HUES48 (cell line): Measurements from ENCODE around the gene VTA1.
"Not testable (repeated sequence)": the region's sequence is repeated elsewhere in the genome, so short reads cannot be mapped to it uniquely, and the experiment has no call there.

Source experiments
- H3K27ac ChIP-seq: one replicate; pipeline ENCODE4 v1.7.0; 2013; ENCODE audit warnings: low read depth, low read length, inconsistent platforms
- H3K27me3 ChIP-seq: 2 replicates; pipeline ENCODE4 v1.6.1; 2013; ENCODE audit warnings: mild to moderate bottlenecking, low read length; ENCODE audit not compliant: control insufficient read depth, insufficient read depth
- H3K36me3 ChIP-seq: 2 replicates; pipeline ENCODE4 v1.6.1; 2013; ENCODE audit warnings: low read length; ENCODE audit not compliant: control insufficient read depth, insufficient read depth
- H3K4me1 ChIP-seq: 2 replicates; pipeline ENCODE4 v1.6.1; 2013; ENCODE audit warnings: mild to moderate bottlenecking, low read length; ENCODE audit not compliant: control insufficient read depth, insufficient read depth
- H3K4me3 ChIP-seq: 2 replicates; pipeline ENCODE4 v1.5.1; 2013; ENCODE audit warnings: mild to moderate bottlenecking, low read depth, low read length
- H3K9ac ChIP-seq: 2 replicates; pipeline ENCODE4 v1.6.1; 2013; ENCODE audit warnings: mild to moderate bottlenecking, low read depth, low read length, moderate library complexity
- H3K9me3 ChIP-seq: 2 replicates; pipeline ENCODE4 v1.6.1; 2013; ENCODE audit warnings: low read length; ENCODE audit not compliant: control insufficient read depth, insufficient read depth

The VTA1 gene, protein sequence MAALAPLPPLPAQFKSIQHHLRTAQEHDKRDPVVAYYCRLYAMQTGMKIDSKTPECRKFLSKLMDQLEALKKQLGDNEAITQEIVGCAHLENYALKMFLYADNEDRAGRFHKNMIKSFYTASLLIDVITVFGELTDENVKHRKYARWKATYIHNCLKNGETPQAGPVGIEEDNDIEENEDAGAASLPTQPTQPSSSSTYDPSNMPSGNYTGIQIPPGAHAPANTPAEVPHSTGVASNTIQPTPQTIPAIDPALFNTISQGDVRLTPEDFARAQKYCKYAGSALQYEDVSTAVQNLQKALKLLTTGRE

DNA sequence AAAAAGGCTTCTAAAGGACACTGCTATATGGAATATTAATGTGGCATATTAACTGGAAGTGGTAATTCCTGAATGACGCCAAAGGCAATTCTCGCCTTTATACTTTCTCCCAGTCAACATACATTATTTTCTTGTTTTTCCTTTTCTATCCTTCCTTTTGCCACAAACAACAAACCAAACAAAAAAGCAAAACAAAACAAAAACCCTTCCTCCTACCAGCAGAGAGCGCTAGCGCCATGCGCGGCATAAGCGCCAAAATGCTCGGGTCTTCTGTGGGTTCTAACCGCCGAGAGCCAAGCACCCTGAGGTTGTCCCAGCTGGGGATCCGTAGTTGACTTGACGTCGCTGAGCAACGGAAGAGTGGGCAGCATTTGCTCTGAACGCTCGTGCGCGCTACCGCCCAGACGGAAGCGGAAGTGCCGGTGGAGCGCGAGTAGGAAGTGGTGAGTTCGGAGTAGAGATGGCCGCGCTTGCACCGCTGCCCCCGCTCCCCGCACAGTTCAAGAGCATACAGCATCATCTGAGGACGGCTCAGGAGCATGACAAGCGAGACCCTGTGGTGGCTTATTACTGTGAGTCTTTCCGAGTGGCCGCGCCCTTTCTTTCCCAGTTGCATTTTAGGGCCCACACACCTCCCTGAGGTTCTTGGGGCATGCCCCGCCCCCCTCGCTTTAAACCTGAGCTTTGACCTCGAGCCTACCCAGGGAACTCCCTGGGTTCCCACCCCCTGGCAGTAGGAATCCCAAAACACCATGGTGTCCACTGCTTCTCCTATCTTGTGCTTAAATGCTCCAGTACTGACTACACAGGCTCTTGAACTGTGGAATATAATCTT is at the start of gene VTA1, which contains the start of gene NMBR:
Gene VTA1 (plus strand): TSS at position 436 of the 835 bp plus-strand sequence. CDS start 25 bp downstream, at position 461.
Gene NMBR (minus strand): TSS at position 295 of the 835 bp plus-strand sequence. CDS start 58,464 bp downstream, outside the sequence.
- H3K9me3 ChIP-seq = no peaks in the 10 kb centered on the region
- H3K27me3 ChIP-seq = no peaks in the 10 kb centered on the region
- H3K4me1 ChIP-seq = peaks cover 27% of the 10 kb centered on the region
- H3K27ac ChIP-seq = peak within 1 kb of the TSS; percentile 16
- peak within 1 kb of the TSS; percentile 56 for H3K9ac ChIP-seq
- H3K4me3 ChIP-seq = peak within 1 kb of the TSS; percentile 94
- H3K36me3 ChIP-seq = no peaks in the 10 kb centered on the region

DNA sequence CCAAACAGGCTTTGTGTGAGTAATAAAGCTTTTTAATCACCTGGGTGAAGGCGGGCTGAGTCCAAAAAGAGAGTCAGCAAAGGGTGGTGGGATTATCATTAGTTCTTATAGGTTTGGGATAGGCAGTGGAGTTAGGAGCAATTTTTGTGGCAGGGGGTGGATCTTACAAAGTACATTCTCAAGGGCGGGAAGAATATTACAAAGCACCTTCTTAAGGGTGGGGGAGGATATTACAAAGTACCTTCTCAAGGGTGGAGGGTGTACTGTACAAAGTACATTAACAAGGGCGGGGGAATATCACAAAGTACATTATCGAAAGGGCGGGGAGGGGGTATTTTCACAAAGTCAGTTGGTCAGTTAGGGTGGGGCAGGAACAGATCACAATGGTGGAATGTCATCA is 42.2 kb upstream of the VTA1 start:
- H3K27me3 ChIP-seq, H3K36me3 ChIP-seq, H3K4me1 ChIP-seq, H3K27ac ChIP-seq, H3K9me3 ChIP-seq, H3K4me3 ChIP-seq, H3K9ac ChIP-seq: not testable (repeated sequence)

DNA sequence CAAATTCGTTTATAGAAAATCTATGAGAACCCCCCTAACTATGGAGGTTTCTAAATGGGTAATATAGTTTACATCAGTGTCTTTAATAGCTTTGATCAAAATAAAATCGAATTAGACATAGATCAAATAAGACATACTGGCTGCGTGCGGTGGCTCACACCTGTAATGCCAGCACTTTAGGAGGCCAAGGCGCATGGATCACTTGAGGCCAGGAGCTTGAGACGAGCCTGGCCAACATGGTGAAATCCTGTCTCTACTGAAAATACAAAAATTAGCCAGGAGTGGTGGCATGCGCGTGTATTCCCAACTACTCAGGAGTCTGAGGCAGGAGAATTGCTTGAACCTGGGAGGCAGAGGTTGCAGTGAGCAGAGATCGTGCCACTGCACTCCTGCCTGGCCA is 36.2 kb upstream of the VTA1 start:
- not testable (repeated sequence) for H3K4me3 ChIP-seq, H3K4me1 ChIP-seq, H3K27me3 ChIP-seq, H3K36me3 ChIP-seq, H3K27ac ChIP-seq, H3K9ac ChIP-seq, H3K9me3 ChIP-seq

DNA sequence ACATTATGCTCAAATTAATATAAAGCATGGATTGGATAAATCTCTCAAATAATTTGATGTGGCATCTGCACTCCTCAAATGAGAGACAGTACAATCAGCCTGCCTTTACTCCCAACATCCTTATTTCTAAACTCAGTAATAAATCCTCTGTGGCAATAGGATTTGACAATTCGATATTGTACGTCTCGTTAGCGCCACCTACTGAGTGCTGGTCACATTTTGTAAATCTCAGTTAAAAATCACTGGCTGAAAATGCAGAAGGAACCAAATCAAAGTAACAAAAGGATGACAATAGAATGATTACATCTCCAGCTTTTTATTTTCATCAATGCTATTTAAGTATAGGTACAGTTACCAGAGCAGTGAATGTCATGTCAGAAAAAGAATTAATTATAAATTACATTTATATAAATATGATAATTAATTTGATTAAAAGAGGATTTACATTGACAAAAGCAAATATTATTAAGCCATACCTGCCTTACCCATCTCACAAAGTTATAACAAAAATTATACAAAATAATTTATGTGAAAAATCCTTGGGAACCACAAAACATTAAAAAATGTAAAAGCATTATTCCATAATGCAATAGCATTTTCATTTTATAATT is 34.5 kb upstream of the VTA1 start:
- H3K9me3 ChIP-seq = no peaks in the 10 kb centered on the region
- no peaks in the 10 kb centered on the region for H3K27me3 ChIP-seq
- no peak overlapping the region for H3K9ac ChIP-seq
- no peak overlapping the region for H3K4me3 ChIP-seq
- no peak overlapping the region for H3K27ac ChIP-seq
- H3K36me3 ChIP-seq = no peaks in the 10 kb centered on the region
- H3K4me1 ChIP-seq = no peaks in the 10 kb centered on the region; the same call in 1 of the 2 replicates

DNA sequence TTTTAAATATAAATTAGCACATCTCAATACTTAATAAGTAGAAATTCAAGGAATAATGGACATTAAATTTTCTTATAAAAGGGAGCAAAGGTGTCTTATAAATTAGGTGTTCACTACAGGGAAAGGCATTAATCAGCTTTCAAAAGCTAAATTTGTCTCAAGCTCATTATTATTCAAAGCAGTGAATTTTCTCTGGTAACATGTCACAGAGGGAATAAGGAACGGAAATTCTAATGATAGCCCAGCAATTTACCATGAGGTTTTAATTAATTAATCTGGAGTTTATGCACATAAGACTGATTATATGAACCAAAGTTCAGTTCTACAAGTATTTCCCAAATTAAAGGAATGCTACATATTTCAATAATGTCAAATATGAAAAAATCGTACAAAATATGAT is 29.7 kb upstream of the VTA1 start:
- no peak overlapping the region for H3K4me3 ChIP-seq
- no peak overlapping the region for H3K9ac ChIP-seq
- no peaks in the 10 kb centered on the region; the same call in 1 of the 2 replicates for H3K4me1 ChIP-seq
- no peaks in the 10 kb centered on the region for H3K27me3 ChIP-seq
- no peaks in the 10 kb centered on the region for H3K36me3 ChIP-seq
- no peaks in the 10 kb centered on the region for H3K9me3 ChIP-seq
- no peak overlapping the region for H3K27ac ChIP-seq

DNA sequence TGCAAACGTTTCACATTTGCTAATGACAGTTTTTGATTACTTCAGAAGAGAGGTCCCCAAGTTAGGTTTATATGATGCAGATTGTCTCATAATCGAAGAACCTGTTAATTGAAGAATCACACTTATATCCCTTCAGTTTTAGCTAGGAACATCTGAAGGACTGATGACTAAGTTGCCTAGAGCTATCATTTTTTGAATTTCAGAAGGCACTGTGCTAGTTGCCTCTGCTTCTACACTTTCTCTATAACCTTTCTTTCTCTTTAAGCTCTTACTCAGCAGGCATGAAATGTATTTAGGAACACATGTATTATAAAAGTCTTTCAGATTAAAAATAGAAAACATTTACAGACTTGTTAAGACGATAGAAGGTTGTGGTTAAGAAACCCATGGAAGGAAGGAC is 28.7 kb upstream of the VTA1 start:
- no peaks in the 10 kb centered on the region for H3K9me3 ChIP-seq
- H3K36me3 ChIP-seq = no peaks in the 10 kb centered on the region
- no peaks in the 10 kb centered on the region for H3K27me3 ChIP-seq
- no peaks in the 10 kb centered on the region; the same call in 1 of the 2 replicates for H3K4me1 ChIP-seq
- H3K4me3 ChIP-seq = no peak overlapping the region
- no peak overlapping the region for H3K27ac ChIP-seq
- H3K9ac ChIP-seq = no peak overlapping the region

DNA sequence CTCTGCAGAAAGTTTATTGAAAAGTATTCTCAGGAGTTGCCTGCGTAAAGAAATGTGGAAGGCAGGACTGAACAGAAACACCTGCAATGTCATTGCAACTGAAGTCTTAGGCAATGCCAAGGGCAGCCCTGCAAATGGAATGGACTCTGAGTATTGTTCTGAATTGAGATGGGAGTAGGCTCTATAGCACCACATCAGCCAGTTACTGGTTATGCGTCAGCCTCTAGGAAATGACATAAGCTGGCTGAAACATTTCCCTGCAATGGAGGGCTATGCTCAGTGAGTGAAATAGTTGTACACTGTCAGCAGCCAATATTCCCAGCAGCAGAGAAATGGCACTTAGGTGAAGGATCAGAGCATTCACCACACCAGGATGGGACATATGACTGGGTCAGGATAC is 28.1 kb upstream of the VTA1 start:
- H3K36me3 ChIP-seq = no peaks in the 10 kb centered on the region
- no peaks in the 10 kb centered on the region for H3K27me3 ChIP-seq
- H3K4me1 ChIP-seq = no peaks in the 10 kb centered on the region; the same call in 1 of the 2 replicates
- no peak overlapping the region for H3K27ac ChIP-seq
- no peak overlapping the region for H3K4me3 ChIP-seq
- H3K9me3 ChIP-seq = no peaks in the 10 kb centered on the region
- H3K9ac ChIP-seq = no peak overlapping the region

DNA sequence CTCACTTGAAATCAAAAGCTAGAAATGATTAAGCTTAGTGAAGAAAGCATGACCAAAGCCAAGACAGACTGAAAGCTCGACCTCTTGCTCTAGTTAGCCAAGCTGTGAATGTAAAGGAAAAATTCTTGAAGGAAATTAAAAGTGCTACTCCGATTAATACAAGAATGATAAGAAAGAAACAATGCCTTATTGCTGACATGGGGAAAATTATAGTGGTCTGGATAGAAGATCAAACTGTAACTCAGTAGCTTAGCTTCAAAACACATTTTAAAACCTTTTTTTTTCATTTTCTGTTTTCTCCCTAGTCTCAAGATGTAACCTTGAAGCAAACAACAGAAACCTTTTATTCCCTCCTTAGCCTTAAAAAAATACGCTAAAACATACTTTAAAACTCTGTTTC is 25.7 kb upstream of the VTA1 start:
- Histone ChIP-seq H3K9me3 (no peaks in the 10 kb centered on the region), H3K27ac (no peak overlapping the region), H3K36me3 (no peaks in the 10 kb centered on the region), H3K4me1 (no peaks in the 10 kb centered on the region), H3K4me3 (no peak overlapping the region), H3K27me3 (no peaks in the 10 kb centered on the region), H3K9ac (no peak overlapping the region)

DNA sequence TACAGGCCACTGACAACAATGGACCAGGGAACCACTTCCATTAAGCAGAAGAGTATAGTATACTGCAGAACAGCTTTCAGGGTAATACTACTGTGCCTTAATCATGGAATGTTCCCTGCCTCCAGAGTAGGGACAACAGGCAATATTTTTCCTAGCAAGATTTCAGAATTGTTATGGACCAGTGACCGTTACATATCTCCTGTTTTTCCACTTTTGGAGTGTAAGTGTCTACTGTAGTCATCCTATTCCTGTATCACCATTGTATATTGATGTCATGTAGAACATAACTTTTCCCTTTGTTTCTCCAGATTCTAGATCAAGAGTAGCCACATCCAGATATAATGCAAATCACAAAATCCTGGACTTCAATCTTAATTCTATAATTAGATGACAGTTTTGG is 16.2 kb upstream of the VTA1 start:
- Histone ChIP-seq H3K27me3 (no peaks in the 10 kb centered on the region), H3K9me3 (no peaks in the 10 kb centered on the region), H3K36me3 (no peaks in the 10 kb centered on the region), H3K27ac (no peak overlapping the region), H3K4me3 (no peak overlapping the region), H3K9ac (no peak overlapping the region), H3K4me1 (no peaks in the 10 kb centered on the region)

DNA sequence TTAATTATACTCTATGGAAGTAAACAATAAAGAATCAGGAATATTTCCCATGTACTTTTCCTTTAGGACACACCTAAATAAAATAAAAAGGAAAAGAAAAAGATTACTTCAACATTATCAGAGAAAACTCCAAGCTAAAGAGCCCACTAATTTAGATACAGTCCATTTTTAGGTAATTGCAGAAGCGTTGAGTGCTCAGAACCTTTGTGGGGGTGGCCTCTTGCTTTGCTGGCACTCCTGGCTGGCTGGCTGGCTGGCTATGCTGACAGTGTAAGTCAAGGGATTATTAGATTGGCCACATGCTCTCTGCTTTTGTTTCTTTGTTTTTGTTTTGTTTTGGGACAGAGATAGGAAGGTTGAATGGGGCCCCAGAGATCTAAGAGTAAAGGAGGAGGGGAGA is 14.4 kb upstream of the VTA1 start, which contains the start of gene GJE1:
Gene GJE1 (plus strand): TSS at position 301 of the 400 bp plus-strand sequence. CDS start 234 bp downstream, outside the sequence.
- no peaks in the 10 kb centered on the region for H3K36me3 ChIP-seq
- no peaks in the 10 kb centered on the region for H3K9me3 ChIP-seq
- H3K4me1 ChIP-seq = no peaks in the 10 kb centered on the region
- no peaks in the 10 kb centered on the region for H3K27me3 ChIP-seq
- no peak within 1 kb of the TSS for H3K27ac ChIP-seq
- H3K9ac ChIP-seq = no peak within 1 kb of the TSS
- H3K4me3 ChIP-seq = no peak within 1 kb of the TSS

DNA sequence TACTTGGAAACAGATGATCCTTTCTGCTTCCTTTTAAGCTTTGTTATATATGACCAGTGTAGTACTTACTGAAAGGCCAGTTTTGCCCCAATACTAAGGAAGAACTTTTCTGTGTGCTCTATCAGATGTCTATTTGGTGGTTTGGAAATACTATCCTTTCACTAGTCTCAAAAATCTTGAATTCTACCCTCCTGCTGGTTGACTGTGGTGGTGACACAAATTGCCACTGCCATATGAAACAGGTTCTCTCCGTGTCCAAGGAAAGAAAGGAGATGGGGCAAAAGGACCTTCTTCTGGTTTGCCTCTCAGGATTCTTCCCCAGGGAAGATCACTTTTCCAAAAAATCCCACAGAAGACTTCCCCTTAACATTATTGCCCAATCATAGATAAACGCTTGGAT is 8.2 kb upstream of the VTA1 start:
- H3K27me3 ChIP-seq = no peaks in the 10 kb centered on the region
- H3K9me3 ChIP-seq = no peaks in the 10 kb centered on the region
- H3K4me3 ChIP-seq = no peak overlapping the region
- H3K9ac ChIP-seq = no peak overlapping the region
- no peak overlapping the region for H3K27ac ChIP-seq
- no peaks in the 10 kb centered on the region for H3K4me1 ChIP-seq
- no peaks in the 10 kb centered on the region for H3K36me3 ChIP-seq
